Activated T-helper 1 cell treated with anti-CD3 and anti-CD28 coated beads, Interleukin-12 subunit alpha, Interleukin-12 subunit beta, Interleukin-2, Interleukin-4 antibody, amounts not matched to agents 30 ng/mL and 10 ng/mL and 1 ng/mL, durations not matched to agents 14 hours and 24 hours and 36 hours (primary cell): Measurements from ENCODE around the gene NOM1. TPM values are rescaled to one million over a fixed set of nuclear protein-coding genes. Genes with fewer than 3 reads are reported as not detected.
A peak's percentile ranks its signal among the peaks of the same experiment; 100 is the strongest.

Experiments used
- DNase-seq: peaks from one replicate; pipeline ENCODE4 v3.0.0; 2021; ENCODE audit warnings: low spot score
- H3K27ac Mint-ChIP-seq: one replicate; pipeline ENCODE4 v1.8.0; 2021; ENCODE audit warnings: mild to moderate bottlenecking, mixed read lengths
- H3K27me3 Mint-ChIP-seq: one replicate; pipeline ENCODE4 v1.8.0; 2022; ENCODE audit warnings: mild to moderate bottlenecking, moderate library complexity, mixed read lengths; ENCODE audit not compliant: insufficient read depth
- H3K36me3 Mint-ChIP-seq: one replicate; pipeline ENCODE4 v1.8.0; 2021; ENCODE audit warnings: low read depth, mixed read lengths
- H3K4me1 Mint-ChIP-seq: one replicate; pipeline ENCODE4 v1.8.0; 2021; ENCODE audit warnings: low read depth, mixed read lengths
- H3K4me3 Mint-ChIP-seq: one replicate; pipeline ENCODE4 v1.8.0; 2021; ENCODE audit warnings: mild to moderate bottlenecking, moderate library complexity, mixed read lengths
- H3K9me3 Mint-ChIP-seq: one replicate; pipeline ENCODE4 v1.8.0; 2021; ENCODE audit warnings: mixed read lengths
- intact Hi-C: fragments of 100-400 bp; cut with micrococcal nuclease; formaldehyde crosslinking; loops from one replicate; pipeline ENCODE4 v1.15.1; 2024
- total RNA-seq: library from RNA; stranded (reverse); gene quantifications from 2 replicates; pipeline ENCODE4 v1.2.3, GENCODE V29; 2022

NOM1 gene
- total RNA-seq, 1 donor from 2014 or later = 50.9 TPM

DNA sequence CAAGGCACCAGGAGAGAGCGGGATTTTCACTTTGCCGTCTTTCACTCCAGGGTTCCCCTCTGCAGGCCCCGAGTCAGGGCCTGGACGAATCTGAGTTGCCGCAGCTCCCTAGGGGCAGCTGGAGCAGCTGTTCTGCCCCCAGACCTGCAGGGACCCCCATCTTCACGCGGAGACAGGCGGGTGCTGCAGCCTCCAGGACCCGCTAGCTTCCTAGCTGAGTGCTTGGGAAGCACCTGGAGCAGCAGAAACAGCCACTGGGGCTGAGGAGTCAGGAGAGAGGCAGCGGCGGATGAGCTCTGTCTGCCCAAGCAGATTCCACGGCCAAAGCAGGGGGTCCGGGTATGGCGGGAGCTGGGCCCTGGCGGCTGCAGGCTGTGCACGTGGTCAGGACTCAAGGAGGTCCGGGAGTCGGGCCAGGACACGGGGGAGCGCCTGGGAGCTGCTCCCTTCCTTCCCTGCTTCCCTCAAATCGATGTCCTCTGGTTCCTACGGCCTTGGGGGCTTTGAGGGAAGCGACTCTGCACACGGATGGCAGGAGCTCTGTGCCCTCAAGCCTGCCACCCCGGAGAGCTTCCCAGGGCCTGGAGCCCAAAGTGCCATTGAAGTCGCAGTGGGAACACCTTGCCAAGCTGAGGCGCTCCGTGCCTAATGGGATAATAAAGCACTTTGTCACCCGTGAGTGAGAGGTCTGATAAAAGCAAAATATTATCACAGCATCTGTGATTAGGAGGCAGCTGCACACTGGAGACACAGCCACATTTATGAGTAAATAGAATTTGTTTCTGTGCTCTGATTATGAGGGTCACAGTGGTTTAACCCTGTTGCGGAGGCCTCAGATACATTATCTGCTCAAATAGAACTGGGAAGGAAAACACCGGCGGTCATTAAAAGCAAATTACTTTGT, 43.8 kb downstream of the NOM1 start:
- DNase-seq = no peak
- Mint-ChIP-seq H3K27me3 (peaks cover 32% of the 10 kb centered on the region), H3K4me1 (no peaks in the 10 kb centered on the region), H3K4me3 (no peak overlapping the region), H3K36me3 (no peaks in the 10 kb centered on the region), H3K27ac (no peak overlapping the region), H3K9me3 (no peaks in the 10 kb centered on the region)
- intact Hi-C loops = loop anchor here (10.0 kb wide), 1 partner anchor 88 kb away; no protein-coding TSS in a partner anchor

DNA sequence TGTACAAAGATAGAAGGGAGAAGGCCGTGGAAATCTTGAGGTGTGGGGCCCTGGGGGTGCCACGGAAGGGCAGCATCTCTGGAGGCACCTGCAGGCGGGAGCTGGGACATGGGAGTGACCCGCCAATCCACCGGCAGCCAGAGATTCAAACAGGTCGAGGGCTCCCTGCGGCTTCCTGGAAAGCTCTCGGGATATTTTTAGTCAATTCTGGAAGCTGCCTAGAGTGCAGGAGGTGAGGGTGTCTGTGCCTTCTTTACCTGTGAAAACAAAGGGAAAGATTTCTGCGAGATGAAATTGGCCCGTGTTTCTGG, 44.4 kb downstream of the NOM1 start:
- Mint-ChIP-seq H3K27ac (no peak overlapping the region), H3K4me3 (no peak overlapping the region), H3K9me3 (no peaks in the 10 kb centered on the region), H3K36me3 (no peaks in the 10 kb centered on the region), H3K27me3 (peaks cover 38% of the 10 kb centered on the region), H3K4me1 (no peaks in the 10 kb centered on the region)
- DNase-seq = no peak
- intact Hi-C loops = loop anchor here (10.0 kb wide), 1 partner anchor 89 kb away; no protein-coding TSS in a partner anchor

DNA sequence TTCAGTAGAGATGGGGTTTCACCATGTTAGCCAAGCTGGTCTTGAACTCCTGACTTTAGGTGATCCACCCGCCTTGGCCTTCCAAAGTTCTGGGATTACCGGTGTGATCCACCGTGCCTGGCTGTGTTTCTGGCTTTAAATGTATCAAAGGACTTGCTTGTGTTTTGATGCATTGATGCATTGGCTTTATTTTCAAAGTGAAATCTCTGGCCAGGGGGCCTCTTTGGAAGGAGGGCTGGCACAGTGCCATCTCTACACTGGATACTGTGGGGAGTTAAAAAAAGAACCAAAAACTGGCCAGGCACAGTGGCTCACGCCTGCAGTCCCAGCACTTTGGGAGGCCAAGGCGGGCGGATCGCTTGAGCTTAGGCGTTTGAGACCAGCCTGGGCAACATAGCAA, 44.9 kb downstream of the NOM1 start:
- DNase-seq = no peak
- intact Hi-C loops = loop anchor here (10.0 kb wide), 1 partner anchor 90 kb away; no protein-coding TSS in a partner anchor
- no peak overlapping the region for H3K4me3 Mint-ChIP-seq
- no peak overlapping the region for H3K27ac Mint-ChIP-seq
- H3K36me3 Mint-ChIP-seq = no peaks in the 10 kb centered on the region
- no peaks in the 10 kb centered on the region for H3K9me3 Mint-ChIP-seq
- peaks cover 44% of the 10 kb centered on the region for H3K27me3 Mint-ChIP-seq
- no peaks in the 10 kb centered on the region for H3K4me1 Mint-ChIP-seq

GRCh38 chr7:156998988-156999957, 49.8 kb downstream of the NOM1 start:
- intact Hi-C loops = loop anchor here (10.0 kb wide), 1 partner anchor 94 kb away; no protein-coding TSS in a partner anchor
- Mint-ChIP-seq H3K4me1 (peaks cover 14% of the 10 kb centered on the region), H3K36me3 (no peaks in the 10 kb centered on the region), H3K4me3 (no peak overlapping the region), H3K9me3 (no peaks in the 10 kb centered on the region), H3K27ac (no peak overlapping the region), H3K27me3 (peaks cover 67% of the 10 kb centered on the region)
- no peak for DNase-seq

GRCh38 chr7:156999958-157000726, 50.6 kb downstream of the NOM1 start:
- peaks cover 76% of the 10 kb centered on the region for H3K27me3 Mint-ChIP-seq
- H3K27ac Mint-ChIP-seq = peak overlapping the region; percentile 44
- H3K4me3 Mint-ChIP-seq = peak overlapping the region; percentile 49
- no peaks in the 10 kb centered on the region for H3K9me3 Mint-ChIP-seq
- no peak for DNase-seq
- H3K4me1 Mint-ChIP-seq = peaks cover 14% of the 10 kb centered on the region
- intact Hi-C loops = loop anchor here (2.0 to 10.0 kb wide), 4 partner anchors 17 to 1543 kb away; no protein-coding TSS in a partner anchor
- H3K36me3 Mint-ChIP-seq = no peaks in the 10 kb centered on the region

DNA sequence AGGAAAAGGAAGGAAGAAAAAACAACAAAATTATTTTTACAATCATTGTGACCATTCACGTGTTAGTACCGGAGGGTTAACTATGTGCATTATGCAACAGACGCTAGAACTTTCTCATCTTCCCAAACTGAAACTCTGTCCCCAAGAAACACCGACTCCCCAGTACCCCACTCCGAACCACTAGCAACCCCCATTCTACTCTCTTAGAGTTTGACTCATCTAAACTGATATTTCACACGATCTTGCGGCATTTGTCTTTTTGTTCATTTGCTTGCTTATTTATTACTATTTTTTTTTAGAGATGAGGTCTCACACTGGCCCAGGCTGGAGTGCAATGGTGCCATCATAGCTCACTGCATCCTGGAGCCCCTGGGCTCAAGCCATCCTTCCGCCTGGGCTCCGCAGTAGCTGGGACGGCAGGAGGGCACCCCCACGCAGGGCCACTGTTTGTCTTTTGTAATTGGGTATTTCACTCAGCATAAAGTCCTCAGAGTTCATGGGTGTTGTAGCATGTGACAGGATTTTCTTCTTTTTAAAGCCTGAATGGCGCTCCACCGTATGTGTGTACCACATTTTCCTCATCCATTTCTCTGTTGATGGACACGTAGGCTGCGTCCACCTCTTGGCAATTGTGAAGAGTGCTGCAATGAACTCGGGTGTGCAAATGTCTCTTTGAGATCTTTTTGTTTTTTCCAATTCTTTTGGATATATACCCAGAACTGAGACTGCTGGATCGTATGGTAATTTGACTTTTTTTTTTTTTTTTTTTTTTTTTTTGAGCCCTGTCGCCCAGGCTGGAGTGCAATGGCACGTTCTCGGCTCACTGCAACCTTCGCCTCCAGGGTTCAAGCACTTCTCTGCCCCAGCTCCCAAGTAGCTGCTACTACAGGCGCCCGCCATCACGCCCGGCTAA, 51.5 kb downstream of the NOM1 start:
- intact Hi-C loops = loop anchor here (2.0 to 5.0 kb wide), 3 partner anchors 16 to 1544 kb away; no protein-coding TSS in a partner anchor
- Mint-ChIP-seq H3K4me1 (peaks cover 14% of the 10 kb centered on the region), H3K36me3 (no peaks in the 10 kb centered on the region), H3K27ac (peak overlapping the region; percentile 1), H3K9me3 (no peaks in the 10 kb centered on the region), H3K27me3 (peaks cover 75% of the 10 kb centered on the region), H3K4me3 (peak overlapping the region; percentile 15)
- no peak for DNase-seq

- no peaks in the 10 kb centered on the region for H3K9me3 Mint-ChIP-seq
- H3K4me3 Mint-ChIP-seq = no peak overlapping the region
- no peaks in the 10 kb centered on the region for H3K36me3 Mint-ChIP-seq
- intact Hi-C loops = loop anchor here (2.0 to 5.0 kb wide), 4 partner anchors 15 to 1625 kb away; no protein-coding TSS in a partner anchor
- DNase-seq = no peak
- peaks cover 73% of the 10 kb centered on the region for H3K27me3 Mint-ChIP-seq
- peaks cover 14% of the 10 kb centered on the region for H3K4me1 Mint-ChIP-seq
- H3K27ac Mint-ChIP-seq = peak overlapping the region; percentile 35
Observed at GRCh38 chr7:157001920-157002818, 52.7 kb downstream of the NOM1 start.

GRCh38 chr7:157002819-157003421, 53.4 kb downstream of the NOM1 start:
- peaks cover 14% of the 10 kb centered on the region for H3K4me1 Mint-ChIP-seq

DNA sequence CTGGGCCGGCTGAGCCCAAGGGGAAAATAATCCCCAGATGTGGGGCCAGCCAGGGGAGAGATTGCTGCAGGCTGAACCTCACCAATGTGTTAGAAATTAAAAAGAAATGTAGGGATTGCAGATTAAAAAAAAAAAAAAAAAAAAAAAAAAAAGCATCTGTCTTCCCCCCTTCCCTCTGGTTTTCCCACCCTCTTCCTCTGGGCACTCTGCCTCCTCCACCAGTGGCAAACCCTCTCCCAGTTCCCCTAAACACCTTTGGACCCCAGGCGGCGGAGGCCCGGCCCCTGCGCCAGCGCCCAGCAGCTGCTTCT, 53.9 kb downstream of the NOM1 start:
- peaks cover 72% of the 10 kb centered on the region for H3K27me3 Mint-ChIP-seq
- H3K4me1 Mint-ChIP-seq = peaks cover 14% of the 10 kb centered on the region
- H3K9me3 Mint-ChIP-seq = no peaks in the 10 kb centered on the region
- no peak for DNase-seq
- H3K4me3 Mint-ChIP-seq = no peak overlapping the region
- intact Hi-C loops = loop anchor here (2.0 to 5.0 kb wide), 2 partner anchors 1471 to 1627 kb away; no protein-coding TSS in a partner anchor
- no peaks in the 10 kb centered on the region for H3K36me3 Mint-ChIP-seq
- no peak overlapping the region for H3K27ac Mint-ChIP-seq

More at GRCh38 chr7:157002819-157003421, 53.4 kb downstream of the NOM1 start:
- no peaks in the 10 kb centered on the region for H3K9me3 Mint-ChIP-seq
- H3K4me3 Mint-ChIP-seq = no peak overlapping the region
- H3K27me3 Mint-ChIP-seq = peaks cover 72% of the 10 kb centered on the region
- intact Hi-C loops = loop anchor here (2.0 to 5.0 kb wide), 2 partner anchors 1471 to 1626 kb away; no protein-coding TSS in a partner anchor
- H3K36me3 Mint-ChIP-seq = no peaks in the 10 kb centered on the region
- H3K27ac Mint-ChIP-seq = no peak overlapping the region
- no peak for DNase-seq

- peaks cover 72% of the 10 kb centered on the region for H3K27me3 Mint-ChIP-seq
Observed at GRCh38 chr7:157003756-157004520, 54.4 kb downstream of the NOM1 start.

More at GRCh38 chr7:157003756-157004520, 54.4 kb downstream of the NOM1 start:
- H3K9me3 Mint-ChIP-seq = no peaks in the 10 kb centered on the region
- H3K36me3 Mint-ChIP-seq = no peaks in the 10 kb centered on the region
- intact Hi-C loops = loop anchor here (2.0 to 5.0 kb wide), 3 partner anchors 1195 to 1627 kb away; no protein-coding TSS in a partner anchor
- no peak for DNase-seq
- H3K4me1 Mint-ChIP-seq = peaks cover 14% of the 10 kb centered on the region
- no peak overlapping the region for H3K4me3 Mint-ChIP-seq
- H3K27ac Mint-ChIP-seq = peak overlapping the region; percentile 40
